SK-N-SH (cell line): ENCODE data around the gene FPR1. TPM values are rescaled to one million over a fixed set of nuclear protein-coding genes. Genes with fewer than 3 reads are reported as not detected.

Experiments used
- CTCF ChIA-PET: fragments of 300-600, 350-600 bp; formaldehyde crosslinking; extraction: SDS; loops from one replicate; lab custom pipeline; 2021; lab: Yijun Ruan, JAX
- POLR2A ChIA-PET: fragments of 350-600 bp; sonication (Branson Sonifier 250); formaldehyde crosslinking; extraction: SDS; loops from one replicate; lab custom pipeline; 2020; ENCODE audit warnings: antibody characterized with exemption, inconsistent platforms; lab: Yijun Ruan, JAX
- DNase-seq: peaks from one replicate; pipeline ENCODE4 v3.0.0; 2012
- H2AFZ ChIP-seq: fragments of 200-600 bp; sonication (generic); 2 replicates; pipeline ENCODE4 v1.8.1; 2016; ENCODE audit warnings: antibody characterized with exemption, mild to moderate bottlenecking, low read depth
- H3F3A ChIP-seq: fragments of 200-600 bp; sonication (generic); replicated peaks from 2 replicates; pipeline ENCODE3; 2016; ENCODE audit warnings: antibody characterized with exemption, mild to moderate bottlenecking; ENCODE audit not compliant: insufficient read depth
- H3K27ac ChIP-seq, 2 experiments: fragments of 200-500 bp in 1 of 2; fragments of 200-600 bp in 1 of 2; sonication (Bioruptor generic) in 1 of 2; sonication (generic), shearing (Covaris generic) in 1 of 2; 2 replicates each; pipeline versions ENCODE4 v1.5.1 to v1.6.1; 2014 to 2016; ENCODE audit warnings: low read depth in 2 of 2, inconsistent platforms in 1 of 2, low read length in 1 of 2, mild to moderate bottlenecking in 1 of 2, mixed read lengths in 1 of 2
- H3K27me3 ChIP-seq: fragments of 200-600 bp; sonication (generic), shearing (Covaris generic); 2 replicates; pipeline ENCODE4 v1.6.1; 2016; ENCODE audit warnings: mixed run types; ENCODE audit not compliant: insufficient read depth
- H3K36me3 ChIP-seq, 2 experiments: fragments of 200-500 bp in 1 of 2; fragments of 200-600 bp in 1 of 2; sonication (Bioruptor generic) in 1 of 2; sonication (generic) in 1 of 2; replicated peaks in 1 of 2; 2 replicates each; pipeline versions ENCODE3 to v1.5.1; 2014 to 2016; ENCODE audit warnings: low read length in 1 of 2, mild to moderate bottlenecking in 1 of 2; ENCODE audit not compliant: insufficient read depth in 2 of 2, control insufficient read depth in 1 of 2
- H3K4me1 ChIP-seq, 2 experiments: fragments of 200-500 bp in 1 of 2; fragments of 200-600 bp in 1 of 2; sonication (Bioruptor generic) in 1 of 2; sonication (generic), shearing (Covaris generic) in 1 of 2; 2 replicates each; pipeline versions ENCODE4 v1.5.1 to v1.6.1; 2014 to 2016; ENCODE audit warnings: low read depth in 1 of 2, low read length in 1 of 2, mixed run types in 1 of 2; ENCODE audit not compliant: insufficient read depth in 2 of 2, control insufficient read depth in 1 of 2
- H3K4me2 ChIP-seq: fragments of 200-600 bp; sonication (generic), shearing (Covaris generic); 2 replicates; pipeline ENCODE4 v1.6.1; 2017; ENCODE audit warnings: mixed run types
- H3K4me3 ChIP-seq, 2 experiments: fragments of 200-500 bp in 1 of 2; fragments of 200-600 bp in 1 of 2; sonication (Bioruptor generic) in 1 of 2; sonication (generic), shearing (Covaris generic) in 1 of 2; 2 replicates each; pipeline versions ENCODE4 v1.5.1 to v1.8.1; 2014 to 2016; ENCODE audit warnings: low read depth in 2 of 2, inconsistent platforms in 1 of 2, low read length in 1 of 2, mild to moderate bottlenecking in 1 of 2, mixed read lengths in 1 of 2, moderate library complexity in 1 of 2
- H3K79me2 ChIP-seq: fragments of 200-600 bp; sonication (generic); 2 replicates; pipeline ENCODE4 v1.8.1; 2017; ENCODE audit warnings: mild to moderate bottlenecking; ENCODE audit not compliant: insufficient read depth
- H3K9ac ChIP-seq: fragments of 200-600 bp; sonication (generic); 2 replicates; pipeline ENCODE4 v1.6.1; 2017; ENCODE audit warnings: mixed run types
- H3K9me2 ChIP-seq: fragments of 200-600 bp; sonication (generic); 2 replicates; pipeline ENCODE4 v1.6.1; 2017; ENCODE audit warnings: mixed run types
- H3K9me3 ChIP-seq: fragments of 200-600 bp; sonication (generic); 2 replicates; pipeline ENCODE4 v1.6.1; 2017; ENCODE audit warnings: mixed run types, mild to moderate bottlenecking, moderate library complexity
- H4K20me1 ChIP-seq: fragments of 200-600 bp; sonication (generic); 2 replicates; pipeline ENCODE4 v1.6.1; 2017; ENCODE audit warnings: mild to moderate bottlenecking, mixed run types; ENCODE audit not compliant: insufficient read depth
- CTCF ChIP-seq: fragments of 200-600 bp; sonication (generic); IDR thresholded peaks from 2 replicates; pipeline ENCODE4 v1.6.1; 2017; ENCODE audit warnings: antibody characterized with exemption, mild to moderate bottlenecking, moderate library complexity
- EP300 ChIP-seq, 2 experiments: IDR thresholded peaks; 2 replicates each; pipeline versions ENCODE4 v1.4.0 to v1.6.1; 2012; ENCODE audit warnings: borderline replicate concordance in 1 of 2, low read depth in 1 of 2, low read length in 1 of 2
- EZH2phosphoT487 ChIP-seq: fragments of 200-600 bp; sonication (generic); IDR thresholded peaks from 2 replicates; pipeline ENCODE4 v1.6.1; 2017; ENCODE audit warnings: low read depth, mixed run types, mild to moderate bottlenecking, antibody characterized with exemption, moderate library complexity, borderline replicate concordance
- FOSL2 ChIP-seq: IDR thresholded peaks from 2 replicates; pipeline ENCODE4 v1.4.0; 2012; ENCODE audit warnings: low read depth, mild to moderate bottlenecking, moderate library complexity, borderline replicate concordance
- GABPA ChIP-seq: IDR thresholded peaks from 2 replicates; pipeline ENCODE4 v1.4.0; 2012; ENCODE audit warnings: low read depth, mild to moderate bottlenecking
- JUND ChIP-seq: IDR thresholded peaks from 2 replicates; pipeline ENCODE4 v1.4.0; 2012
- MXI1 ChIP-seq: IDR thresholded peaks from 2 replicates; pipeline ENCODE4 v1.6.1; 2012; ENCODE audit warnings: mild to moderate bottlenecking, low read depth, low read length, improper control_type of control experiment
- NRF1 ChIP-seq: IDR thresholded peaks from 2 replicates; pipeline ENCODE4 v1.6.1; 2012; ENCODE audit warnings: low read depth, mild to moderate bottlenecking, low read length
- PBX3 ChIP-seq: IDR thresholded peaks from 2 replicates; pipeline ENCODE4; 2012
- RXRA ChIP-seq: IDR thresholded peaks from 2 replicates; pipeline ENCODE4 v1.4.0; 2012; ENCODE audit warnings: low read depth, mild to moderate bottlenecking, borderline replicate concordance
- SIN3A ChIP-seq: IDR thresholded peaks from 2 replicates; pipeline ENCODE4 v1.6.1; 2012; ENCODE audit warnings: low read depth, mild to moderate bottlenecking, low read length, moderate library complexity, borderline replicate concordance
- SMC3 ChIP-seq: IDR thresholded peaks from 2 replicates; pipeline ENCODE4 v1.6.1; 2012; ENCODE audit warnings: low read depth, low read length, improper control_type of control experiment
- TAF1 ChIP-seq: IDR thresholded peaks from 2 replicates; pipeline ENCODE4 v1.6.1; 2012; ENCODE audit warnings: low read depth, mild to moderate bottlenecking, low read length, moderate library complexity, borderline replicate concordance
- TEAD4 ChIP-seq: IDR thresholded peaks from 2 replicates; pipeline ENCODE4 v1.4.0; 2012; ENCODE audit warnings: mild to moderate bottlenecking, borderline replicate concordance; ENCODE audit not compliant: insufficient read depth
- WGBS: methylation state at CpG from one replicate; pipeline ENCODE4 v1.1.6; 2017; ENCODE audit warnings: low lambda C conversion rate; 5-methylcytosine and 5-hydroxymethylcytosine counted together
- polyA plus RNA-seq, 3 experiments: library from polyadenylated mRNA; depleted of rRNA; stranded (reverse); fragments of >200 nt; gene quantifications; 2 replicates each; pipeline ENCODE4 v1.2.3, GENCODE V29; 2012
- TF ChIP-seq, protein P1 (sequence below): fragments of 150-350 bp; IDR thresholded peaks from 2 replicates; pipeline ENCODE4 v1.6.1; 2016; ENCODE audit warnings: mild to moderate bottlenecking, low read depth, low read length
- TF ChIP-seq, protein P2 (sequence below): IDR thresholded peaks from 2 replicates; pipeline ENCODE4 v1.4.0; 2012; ENCODE audit warnings: low read depth, borderline replicate concordance

FPR1 gene
- polyA plus RNA-seq, 1 of the 3 experiments (the other 2 are of a cell fraction), result not detected

GRCh38 chr19:51771376-51772130 is 19.9 kb upstream of the FPR1 start:
- Histone ChIP-seq H4K20me1 (no peaks in the 10 kb centered on the region), H3K4me1 (no peaks in the 10 kb centered on the region), H3K27me3 (peaks cover 24% of the 10 kb centered on the region), H3K36me3 (no peaks in the 10 kb centered on the region), H2AFZ (no peak overlapping the region; the same call in 1 of the 2 replicates), H3F3A (no peaks in the 10 kb centered on the region), H3K4me2 (no peak overlapping the region), H3K4me3 (no peak overlapping the region), H3K9ac (no peak overlapping the region), H3K79me2 (no peaks in the 10 kb centered on the region), H3K9me2 (no peaks in the 10 kb centered on the region), H3K27ac (no peak overlapping the region), H3K9me3 (no peaks in the 10 kb centered on the region)
- 5% methylated on average over 10 of the region's 10 CpGs for WGBS
- TF ChIP-seq JUND (no peak), NRF1 (no peak), PBX3 (no peak), SMC3 (no peak), TEAD4 (no peak), MXI1 (no peak), RXRA (no peak), SIN3A (no peak), CTCF (no peak), EP300 (IDR thresholded peaks at IDR 0.05; ENCODE audit: borderline replicate concordance in 1 of 2, low read depth in 1 of 2, low read length in 1 of 2) (no peak), GABPA (no peak), TAF1 (no peak), FOSL2 (no peak), EZH2phosphoT487 (no peak)
- TF ChIP-seq, protein P1, sequence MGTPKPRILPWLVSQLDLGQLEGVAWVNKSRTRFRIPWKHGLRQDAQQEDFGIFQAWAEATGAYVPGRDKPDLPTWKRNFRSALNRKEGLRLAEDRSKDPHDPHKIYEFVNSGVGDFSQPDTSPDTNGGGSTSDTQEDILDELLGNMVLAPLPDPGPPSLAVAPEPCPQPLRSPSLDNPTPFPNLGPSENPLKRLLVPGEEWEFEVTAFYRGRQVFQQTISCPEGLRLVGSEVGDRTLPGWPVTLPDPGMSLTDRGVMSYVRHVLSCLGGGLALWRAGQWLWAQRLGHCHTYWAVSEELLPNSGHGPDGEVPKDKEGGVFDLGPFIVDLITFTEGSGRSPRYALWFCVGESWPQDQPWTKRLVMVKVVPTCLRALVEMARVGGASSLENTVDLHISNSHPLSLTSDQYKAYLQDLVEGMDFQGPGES, result no peak
- TF ChIP-seq, protein P2, sequence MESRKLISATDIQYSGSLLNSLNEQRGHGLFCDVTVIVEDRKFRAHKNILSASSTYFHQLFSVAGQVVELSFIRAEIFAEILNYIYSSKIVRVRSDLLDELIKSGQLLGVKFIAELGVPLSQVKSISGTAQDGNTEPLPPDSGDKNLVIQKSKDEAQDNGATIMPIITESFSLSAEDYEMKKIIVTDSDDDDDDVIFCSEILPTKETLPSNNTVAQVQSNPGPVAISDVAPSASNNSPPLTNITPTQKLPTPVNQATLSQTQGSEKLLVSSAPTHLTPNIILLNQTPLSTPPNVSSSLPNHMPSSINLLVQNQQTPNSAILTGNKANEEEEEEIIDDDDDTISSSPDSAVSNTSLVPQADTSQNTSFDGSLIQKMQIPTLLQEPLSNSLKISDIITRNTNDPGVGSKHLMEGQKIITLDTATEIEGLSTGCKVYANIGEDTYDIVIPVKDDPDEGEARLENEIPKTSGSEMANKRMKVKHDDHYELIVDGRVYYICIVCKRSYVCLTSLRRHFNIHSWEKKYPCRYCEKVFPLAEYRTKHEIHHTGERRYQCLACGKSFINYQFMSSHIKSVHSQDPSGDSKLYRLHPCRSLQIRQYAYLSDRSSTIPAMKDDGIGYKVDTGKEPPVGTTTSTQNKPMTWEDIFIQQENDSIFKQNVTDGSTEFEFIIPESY, result no peak
- no peak for DNase-seq
- POLR2A ChIA-PET, result no interaction called here
- CTCF ChIA-PET, result interaction anchor here (0.8 kb wide), 1 partner anchor 110 kb away, joined by 3 read pairs; no protein-coding TSS in a partner anchor
